ENCODE data around the gene CSNK1D.
A peak's percentile ranks its signal among the peaks of the same experiment; 100 is the strongest.
"Not testable (repeated sequence)": the region's sequence is repeated elsewhere in the genome, so short reads cannot be mapped to it uniquely, and the experiment has no call there.

Gene CSNK1D

DNA sequence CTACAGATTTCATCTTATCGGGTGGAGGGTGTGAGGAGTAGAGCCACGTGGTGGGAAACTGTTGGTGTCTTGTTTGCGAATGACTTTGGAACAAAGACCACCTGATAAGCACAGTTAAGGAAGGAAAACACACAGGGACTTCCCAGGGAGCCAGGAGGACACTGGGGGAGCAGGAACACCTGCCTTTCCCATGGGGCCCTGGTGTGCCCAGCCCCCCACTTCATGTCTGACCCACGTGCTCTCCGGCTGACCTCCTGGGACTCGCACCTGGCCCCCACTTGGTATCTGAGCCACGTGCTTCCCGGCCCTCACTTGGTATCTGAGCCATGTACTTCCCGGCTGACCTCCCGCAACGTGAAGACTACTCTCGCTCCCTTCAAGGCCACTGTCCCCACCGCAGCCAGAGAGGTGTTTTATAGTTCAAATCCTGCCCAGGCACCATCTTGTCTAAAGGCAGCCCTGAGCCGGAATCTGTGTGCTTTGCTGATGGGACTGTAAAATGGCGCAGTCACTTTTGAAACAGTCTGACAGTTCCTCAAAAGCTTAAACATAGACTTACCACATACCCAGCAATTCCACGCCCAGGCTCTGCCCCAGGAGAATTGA is 5.4 kb upstream of the CSNK1D start:
- no peak for DNase-seq
- in situ Hi-C loops (cut with MboI; ENCODE audit: low pct_unique_long_range_greater_than_20kb, low sequenced_read_pairs): no loop called here

DNA sequence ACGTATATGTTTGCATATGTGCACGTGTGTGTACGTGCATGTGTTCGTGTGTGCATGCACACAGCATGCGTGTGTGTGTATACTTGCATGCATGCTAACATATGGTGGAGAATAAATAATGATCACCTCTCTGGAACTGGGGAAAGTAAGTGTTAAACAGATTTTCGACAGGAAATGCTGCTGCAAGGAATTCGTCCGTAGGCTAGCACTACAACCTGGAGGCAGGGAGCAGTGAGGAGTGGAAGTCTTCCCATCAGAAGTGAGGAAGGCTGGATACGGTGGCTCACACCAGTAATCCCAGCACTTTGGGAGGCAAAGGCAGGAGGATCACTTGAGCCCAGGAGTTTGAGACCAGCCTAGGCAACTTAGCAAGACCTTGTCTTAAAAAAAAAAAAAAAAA is 4.8 kb upstream of the CSNK1D start:
- DNase-seq: no peak
- in situ Hi-C loops (cut with MboI; ENCODE audit: low pct_unique_long_range_greater_than_20kb, low sequenced_read_pairs): no loop called here

DNA sequence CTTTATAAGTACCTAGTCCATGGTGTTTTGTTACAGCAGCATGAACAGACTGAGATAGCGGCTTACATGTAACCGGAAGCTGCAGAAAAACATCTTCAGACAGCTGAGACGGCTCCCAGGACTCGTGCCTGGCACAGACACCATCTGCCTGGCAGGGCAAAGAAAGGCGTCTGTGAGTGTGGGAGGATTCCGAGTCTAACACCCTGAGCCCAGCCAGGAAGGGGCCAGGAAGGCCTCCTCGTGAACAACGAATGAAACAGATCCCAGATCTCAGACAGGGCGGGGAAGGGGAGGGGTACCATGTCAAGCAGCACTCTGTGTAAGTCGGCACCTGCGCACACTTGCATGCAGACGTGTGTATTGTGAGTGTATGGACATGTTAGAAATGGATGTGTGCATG is 4.4 kb upstream of the CSNK1D start:
- in situ Hi-C loops (cut with MboI; ENCODE audit: low pct_unique_long_range_greater_than_20kb, low sequenced_read_pairs): no loop called here
- no peak for DNase-seq

DNA sequence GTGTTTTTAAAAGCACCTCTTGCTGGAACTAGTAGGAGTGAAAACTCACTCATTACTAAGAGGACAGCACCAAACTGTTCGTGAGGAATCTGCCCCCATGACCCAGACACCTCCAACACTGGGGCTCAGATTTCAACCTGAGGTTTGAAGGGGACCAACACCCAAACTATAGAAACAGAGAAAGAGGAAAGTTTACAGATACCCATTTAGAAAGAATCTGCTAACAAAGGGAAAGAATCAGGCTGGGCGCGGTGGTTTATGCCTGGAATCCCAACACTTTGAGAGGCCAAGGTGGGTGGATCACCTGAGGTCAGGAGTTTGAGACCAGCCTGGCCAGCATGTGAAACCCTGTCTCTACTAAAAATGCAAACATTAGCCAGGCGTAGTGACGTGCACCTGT is 3.4 kb upstream of the CSNK1D start:
- in situ Hi-C loops (cut with MboI; ENCODE audit: low pct_unique_long_range_greater_than_20kb, low sequenced_read_pairs): no loop called here
- DNase-seq: no peak

DNA sequence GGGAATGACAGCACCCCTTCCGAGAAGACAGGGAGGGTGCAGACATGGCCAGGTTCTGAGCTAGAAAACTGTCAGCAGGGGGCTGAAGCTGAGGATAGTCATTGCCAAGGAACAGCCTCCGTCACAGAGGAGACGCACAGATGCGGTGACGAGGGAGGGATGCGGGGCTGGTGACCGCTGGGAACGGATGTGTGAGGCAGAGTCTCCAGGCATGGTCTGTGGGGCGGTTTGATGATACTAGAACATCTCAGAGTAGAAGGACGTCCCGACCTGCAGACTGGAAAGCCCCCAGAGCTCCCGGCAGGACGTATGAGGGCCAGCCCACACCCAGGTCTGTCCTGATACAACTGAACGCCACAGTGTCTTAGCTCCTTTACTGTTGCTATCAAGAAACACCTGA is 1.8 kb upstream of the CSNK1D start:
- in situ Hi-C loops (cut with MboI; ENCODE audit: low pct_unique_long_range_greater_than_20kb, low sequenced_read_pairs): no loop called here
- no peak for DNase-seq

DNA sequence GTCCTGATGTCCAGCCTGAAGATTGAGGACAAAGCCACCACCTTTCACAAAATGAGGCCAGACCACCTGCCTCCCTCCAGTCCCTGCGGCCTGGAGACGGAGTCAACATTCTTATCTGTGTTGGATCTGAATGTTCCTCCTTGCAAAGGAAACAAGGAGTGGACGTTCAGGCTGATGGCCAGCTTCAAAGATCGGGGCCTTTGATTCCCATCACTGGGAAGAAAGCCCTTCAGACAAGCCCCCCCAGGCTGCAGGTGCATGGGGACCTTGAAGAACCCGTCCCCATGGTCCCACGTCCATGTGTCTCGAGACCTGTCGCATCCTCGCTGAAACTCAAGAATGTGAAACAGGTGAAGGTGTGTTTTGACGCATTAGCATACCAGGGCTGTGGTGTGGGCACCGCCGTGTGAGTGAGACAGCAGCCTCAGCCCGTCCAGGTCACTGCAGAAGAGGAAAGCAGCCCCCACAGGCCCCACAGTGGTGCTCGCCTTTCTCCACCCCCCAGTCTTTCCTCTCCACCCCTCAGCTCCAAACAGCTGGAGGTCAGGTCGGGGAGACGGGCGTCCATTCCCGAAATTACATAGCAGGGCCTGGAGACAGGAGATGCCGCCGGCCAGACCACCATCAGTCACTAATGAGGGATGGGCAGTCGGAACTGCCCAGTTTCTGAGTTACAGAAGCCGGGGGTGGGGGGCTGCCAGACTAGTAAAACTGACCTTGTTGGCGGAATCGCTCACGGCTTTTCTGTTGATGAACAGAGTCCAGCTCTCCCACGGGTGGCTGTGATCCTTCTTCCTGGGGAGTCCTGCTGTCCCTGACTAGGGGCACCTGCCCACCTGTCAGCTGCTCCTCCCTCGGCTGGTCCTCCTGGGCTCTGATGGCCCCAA is 877 bp upstream of the CSNK1D start:
- DNase-seq: no peak
- in situ Hi-C loops (cut with MboI; ENCODE audit: low pct_unique_long_range_greater_than_20kb, low sequenced_read_pairs): no loop called here

DNA sequence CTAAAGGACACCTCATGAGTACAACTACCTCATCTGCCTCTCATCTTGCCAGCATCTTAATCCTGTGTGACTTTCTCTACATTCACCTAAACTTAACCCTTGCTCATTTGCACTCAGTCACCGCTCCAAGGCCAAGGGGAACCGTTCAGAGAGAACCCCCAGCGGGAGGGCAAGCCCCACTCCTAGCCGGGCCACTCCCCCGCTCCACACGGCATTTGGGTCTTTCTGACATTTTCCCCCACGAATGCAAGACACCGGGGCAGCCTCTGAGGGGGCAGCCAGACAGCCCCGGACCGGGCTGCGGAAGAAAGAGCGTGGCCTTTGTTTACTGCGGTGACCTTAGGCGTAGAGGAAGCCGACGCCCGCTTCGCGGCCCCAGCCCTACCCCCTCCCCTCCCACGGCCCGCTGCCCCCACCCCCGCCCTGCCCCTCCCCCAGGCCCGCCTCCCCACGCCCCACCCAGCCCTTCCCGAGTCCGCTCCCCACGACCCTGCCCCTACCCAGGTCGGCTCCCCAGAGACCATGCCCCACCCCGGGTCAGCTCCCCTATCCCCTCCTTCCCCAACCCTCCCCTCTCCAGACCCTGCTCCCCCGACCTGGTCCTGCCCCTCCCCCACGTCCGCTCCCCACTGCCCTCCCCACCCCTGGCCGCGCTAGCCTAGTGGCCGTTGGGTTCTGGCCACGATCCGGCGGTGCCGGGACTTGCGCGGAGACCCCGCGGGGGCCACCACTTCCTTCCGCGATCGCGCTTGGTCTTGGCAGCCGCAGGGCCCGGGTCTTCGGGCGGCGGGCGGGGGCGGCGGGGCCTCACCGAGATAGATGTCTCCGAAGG is 789 bp downstream of the CSNK1D start:
- in situ Hi-C loops (cut with MboI; ENCODE audit: low pct_unique_long_range_greater_than_20kb, low sequenced_read_pairs): no loop called here
- DNase-seq: peak; percentile 43

DNA sequence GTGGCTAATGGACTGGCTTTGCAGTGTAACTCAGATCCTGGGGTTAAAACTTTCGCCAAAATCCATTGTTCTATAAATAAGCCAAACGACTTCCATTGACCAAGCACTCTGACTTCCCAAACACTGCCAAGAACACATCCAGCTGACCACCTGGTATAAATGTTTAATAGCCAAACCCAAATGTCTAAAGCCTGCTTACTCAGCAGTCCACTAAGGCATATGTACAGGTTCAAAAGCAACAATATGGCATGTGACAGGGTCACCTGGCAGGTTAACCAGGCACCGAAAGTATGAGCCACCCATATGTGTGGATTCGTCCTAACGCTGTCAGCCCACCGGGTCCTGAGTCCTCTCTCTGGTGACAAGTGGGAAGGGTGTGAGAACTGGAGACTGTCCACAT is 2.1 kb downstream of the CSNK1D start:
- in situ Hi-C loops (cut with MboI; ENCODE audit: low pct_unique_long_range_greater_than_20kb, low sequenced_read_pairs): no loop called here
- no peak for DNase-seq

DNA sequence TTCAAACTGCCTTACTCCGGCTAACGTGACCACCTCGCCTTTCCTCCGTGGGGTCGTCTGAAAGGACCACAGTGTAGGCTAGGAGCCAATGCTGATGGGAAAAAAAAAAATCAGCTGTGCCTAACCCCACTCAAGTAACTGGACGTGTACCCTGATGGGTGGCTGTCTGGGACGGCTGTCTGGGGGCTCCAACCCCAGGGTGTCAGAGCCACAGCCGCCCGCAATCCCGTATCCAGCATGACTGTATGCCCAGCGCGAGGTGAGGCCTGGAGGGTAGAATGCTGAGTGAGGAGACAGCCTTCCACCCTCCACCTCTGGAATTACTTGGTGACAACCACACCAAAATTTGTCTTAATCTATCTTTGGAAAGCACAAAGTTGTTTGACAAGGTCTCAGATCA is 2.8 kb downstream of the CSNK1D start:
- in situ Hi-C loops (cut with MboI; ENCODE audit: low pct_unique_long_range_greater_than_20kb, low sequenced_read_pairs): no loop called here
- DNase-seq: no peak

DNA sequence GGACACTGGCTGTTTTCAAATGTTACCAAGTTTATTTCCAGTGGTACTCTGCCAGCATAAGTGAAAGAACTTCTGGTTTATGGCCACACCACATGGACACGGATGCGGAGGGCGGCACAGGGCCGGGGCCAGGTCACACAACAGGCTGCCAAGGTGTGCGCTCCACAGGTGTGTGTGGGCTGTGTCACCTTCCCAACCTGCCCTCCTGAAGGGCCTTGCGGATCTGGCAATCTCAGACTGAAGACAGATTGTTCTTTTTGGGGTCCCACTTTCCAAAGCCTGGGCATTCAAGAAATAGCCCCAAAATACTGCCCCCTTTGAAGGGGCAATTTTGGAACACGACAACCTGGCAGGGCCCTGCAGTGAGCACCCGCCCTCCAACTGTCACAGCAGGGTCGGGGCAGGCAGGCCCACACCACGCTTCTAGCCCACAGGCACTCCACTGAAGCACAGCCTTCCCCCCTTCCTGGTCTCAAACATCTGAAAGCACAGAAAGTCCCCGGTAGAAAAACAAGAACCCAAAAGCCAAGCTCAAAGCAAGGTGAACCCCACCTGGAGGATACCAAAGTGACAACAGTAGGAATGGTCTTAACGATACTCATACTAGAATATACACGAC is 3.5 kb downstream of the CSNK1D start:
- no peak for DNase-seq
- in situ Hi-C loops (cut with MboI; ENCODE audit: low pct_unique_long_range_greater_than_20kb, low sequenced_read_pairs): no loop called here

DNA sequence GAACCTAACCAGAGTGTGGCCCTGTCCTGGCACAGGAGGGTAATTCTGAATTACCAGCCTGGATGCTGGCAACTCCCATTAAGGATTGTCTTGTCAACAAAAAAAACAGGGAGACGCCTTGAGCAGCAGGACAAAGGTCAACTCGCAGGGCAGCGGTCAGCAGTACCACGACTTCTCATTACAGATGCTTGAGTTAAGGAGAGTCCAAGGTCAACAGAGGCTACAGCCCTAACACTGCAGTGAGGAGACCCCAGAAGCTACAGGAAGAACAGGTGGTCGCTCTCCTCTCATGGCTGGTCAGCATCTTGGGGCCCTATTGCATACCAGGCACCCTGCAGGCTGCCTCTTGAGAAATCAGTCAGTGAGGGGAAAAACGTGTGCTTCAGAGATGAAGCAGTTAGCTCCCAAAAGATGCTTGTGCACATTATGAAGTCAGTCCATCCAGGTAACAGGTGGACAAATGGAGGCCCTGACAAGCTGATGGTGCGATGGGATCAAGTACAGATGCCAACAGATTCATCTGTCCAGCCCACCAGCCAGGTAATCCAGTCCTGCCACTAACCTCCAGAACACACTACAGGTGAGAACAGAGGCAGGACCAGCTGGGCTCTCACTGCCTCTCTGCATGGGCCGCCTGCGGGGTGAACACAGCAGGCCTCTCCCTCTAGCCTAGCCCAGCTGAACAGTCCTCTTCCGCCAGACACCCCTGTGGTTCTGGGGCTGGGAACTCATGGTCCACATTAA is 4.2 kb downstream of the CSNK1D start:
- in situ Hi-C loops (cut with MboI; ENCODE audit: low pct_unique_long_range_greater_than_20kb, low sequenced_read_pairs): no loop called here

DNA sequence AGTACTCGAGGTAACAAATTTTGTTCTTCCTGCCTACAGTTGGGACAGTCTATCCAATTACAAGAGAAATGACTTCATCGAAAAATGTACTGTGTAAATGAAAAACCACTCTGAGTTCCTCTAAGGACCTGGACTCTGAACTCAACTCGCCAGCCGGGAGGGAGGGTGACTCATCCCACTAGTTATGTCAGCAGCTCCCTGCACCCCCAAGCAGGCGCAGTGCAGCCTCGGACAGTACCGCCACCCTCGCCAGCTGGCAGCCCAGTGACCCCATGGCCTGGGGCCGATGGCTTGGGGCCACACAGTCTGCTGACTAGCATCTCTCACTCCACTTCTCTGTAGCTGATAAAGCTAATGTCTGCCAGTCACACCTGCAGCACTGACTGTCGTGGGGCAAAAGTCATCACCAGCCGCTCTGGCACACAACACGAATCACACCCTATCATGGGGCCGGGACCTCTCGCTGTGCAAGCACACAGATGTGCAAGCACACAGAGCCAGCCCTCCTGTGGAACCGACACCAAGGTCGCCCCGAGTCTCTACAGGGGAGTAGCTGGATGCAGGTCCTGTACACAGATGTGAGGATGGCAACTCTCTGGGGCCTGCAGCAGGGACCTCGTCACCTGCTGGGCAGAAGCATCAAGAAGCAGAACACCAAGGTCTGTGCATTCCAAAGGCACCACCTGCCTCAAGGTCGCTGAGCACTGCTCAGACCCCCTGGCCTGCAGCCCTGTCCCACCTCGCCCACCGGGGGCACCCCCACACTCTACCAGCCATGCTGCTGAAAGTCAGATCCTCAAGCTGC is 5.7 kb downstream of the CSNK1D start:
- in situ Hi-C loops (cut with MboI; ENCODE audit: low pct_unique_long_range_greater_than_20kb, low sequenced_read_pairs): no loop called here
- DNase-seq: no peak

More for the DNA sequence above, 4.2 kb downstream of the CSNK1D start:
- no peak for DNase-seq

DNA sequence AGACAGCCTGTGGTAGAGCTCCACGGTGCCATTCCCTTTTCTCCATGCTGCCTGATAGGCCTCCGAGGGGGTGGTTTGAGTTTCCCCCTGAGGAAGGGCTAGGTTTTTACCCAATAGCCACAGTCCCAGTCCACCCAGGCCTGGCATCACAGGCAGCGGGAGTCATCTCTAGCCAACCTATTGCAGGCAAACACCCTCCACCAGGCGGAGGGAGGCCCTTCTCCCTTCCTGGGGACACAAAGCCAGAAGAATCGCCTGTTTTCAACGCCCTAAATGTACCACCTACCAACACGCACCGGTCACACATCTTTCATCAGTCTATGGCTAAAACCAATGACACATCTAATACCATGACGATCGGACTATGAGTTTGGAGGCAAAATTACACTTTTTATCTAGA is 7.4 kb downstream of the CSNK1D start:
- no peak for DNase-seq
- in situ Hi-C loops (cut with MboI; ENCODE audit: low pct_unique_long_range_greater_than_20kb, low sequenced_read_pairs): no loop called here

DNA sequence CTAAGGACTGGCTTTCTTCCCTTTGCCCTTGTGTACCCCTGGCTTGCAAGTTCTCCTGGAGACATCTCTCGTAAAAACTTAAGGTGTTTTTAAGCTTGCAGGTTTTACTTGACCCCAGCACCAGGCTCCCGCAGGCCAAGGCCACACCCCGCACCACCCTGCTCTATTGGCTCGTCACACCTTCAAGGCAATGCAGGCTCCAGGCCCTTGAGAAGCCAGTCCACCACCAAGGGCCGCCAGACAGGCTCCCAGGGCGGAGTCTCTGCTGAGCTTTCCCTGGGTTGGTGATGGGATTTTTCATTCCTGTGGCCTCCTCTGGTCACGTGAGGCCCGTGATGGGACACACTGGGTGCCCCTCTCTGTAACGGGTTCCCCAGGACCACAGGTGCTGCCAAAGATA is 9.9 kb downstream of the CSNK1D start:
- in situ Hi-C loops (cut with MboI; ENCODE audit: low pct_unique_long_range_greater_than_20kb, low sequenced_read_pairs): no loop called here
- no peak for DNase-seq

DNA sequence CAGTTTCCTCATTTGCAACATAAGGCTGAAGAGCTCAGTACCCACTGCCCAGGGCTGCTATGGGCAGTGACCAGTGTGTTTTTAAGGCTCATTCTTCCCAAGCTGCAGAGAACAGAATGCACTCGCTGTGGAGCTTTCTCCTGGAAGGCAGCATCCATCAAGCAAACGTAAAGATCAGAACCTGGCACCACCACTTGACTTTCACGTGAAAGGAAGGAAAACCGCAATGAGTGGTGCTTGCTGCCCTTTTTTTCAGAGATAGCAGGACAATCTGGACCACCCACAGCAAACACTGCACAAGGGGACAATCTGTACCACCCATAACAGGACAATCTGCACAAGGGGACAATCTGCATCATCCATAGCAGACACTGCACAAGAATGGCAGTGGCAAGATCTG is 11.2 kb downstream of the CSNK1D start:
- no peak for DNase-seq
- in situ Hi-C loops (cut with MboI; ENCODE audit: low pct_unique_long_range_greater_than_20kb, low sequenced_read_pairs): no loop called here

DNA sequence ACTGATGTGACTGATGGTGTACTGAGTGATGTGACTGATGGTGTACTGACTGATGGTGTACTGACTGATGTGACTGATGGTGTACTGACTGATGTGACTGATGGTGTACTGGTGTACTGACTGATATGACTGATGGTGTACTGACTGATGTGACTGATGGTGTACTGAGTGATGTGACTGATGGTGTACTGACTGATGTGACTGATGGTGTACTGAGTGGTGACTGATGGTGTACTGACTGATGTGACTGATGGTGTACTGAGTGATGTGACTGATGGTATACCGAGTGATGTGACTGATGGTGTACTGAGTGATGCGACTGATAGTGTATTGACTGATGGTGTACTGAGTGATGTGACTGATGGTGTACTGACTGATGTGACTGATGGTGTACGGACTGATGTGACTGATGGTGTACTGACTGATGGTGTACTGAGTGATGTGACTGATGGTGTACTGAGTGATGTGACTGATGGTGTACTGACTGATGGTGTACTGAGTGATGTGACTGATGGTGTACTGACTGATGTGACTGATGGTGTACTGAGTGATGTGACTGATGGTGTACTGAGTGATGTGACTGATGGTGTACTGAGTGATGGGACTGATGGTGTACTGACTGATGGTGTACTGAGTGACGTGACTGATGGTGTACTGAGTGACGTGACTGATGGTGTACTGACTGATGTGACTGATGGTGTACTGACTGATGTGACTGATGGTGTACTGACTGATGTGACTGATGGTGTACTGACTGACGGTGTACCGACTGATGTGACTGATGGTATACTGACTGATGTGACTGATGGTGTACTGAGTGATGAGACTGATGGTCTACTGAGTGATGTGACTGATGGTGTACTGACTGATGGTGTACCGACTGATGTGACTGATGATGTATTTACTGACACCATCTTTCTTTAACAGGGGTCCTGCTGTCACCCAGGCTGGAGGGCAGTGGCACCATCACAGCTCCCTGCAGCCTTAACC is 13.2 kb downstream of the CSNK1D start:
- DNase-seq; in situ Hi-C loops (cut with MboI; ENCODE audit: low pct_unique_long_range_greater_than_20kb, low sequenced_read_pairs): not testable (repeated sequence)

DNA sequence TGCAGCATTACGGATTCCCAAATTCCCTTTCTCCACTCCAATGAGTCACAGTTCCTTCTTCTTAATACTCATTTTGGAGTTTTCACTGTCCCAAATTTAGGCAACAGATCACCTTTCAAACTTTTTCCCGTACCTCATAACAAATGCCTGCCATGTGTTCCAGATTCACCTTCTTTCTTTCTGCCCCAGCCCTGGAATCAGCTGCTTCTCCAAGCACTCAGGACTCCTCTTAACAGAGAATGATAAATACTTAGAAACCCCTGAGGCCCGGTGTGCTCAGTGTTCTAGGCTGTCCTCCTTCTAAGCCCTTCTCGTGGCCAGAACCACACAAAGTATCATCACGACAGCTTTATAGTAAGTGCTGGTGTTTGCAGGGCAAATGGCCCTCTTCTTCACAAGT is 14.9 kb downstream of the CSNK1D start:
- in situ Hi-C loops (cut with MboI; ENCODE audit: low pct_unique_long_range_greater_than_20kb, low sequenced_read_pairs): no loop called here

More for the DNA sequence above, 14.9 kb downstream of the CSNK1D start:
- DNase-seq: no peak
